Tibial nerve (tissue), 4 donors: Measurements from ENCODE around the gene INF2.

Experiments used
- CTCF ChIP-seq, 5 experiments: fragments of 200-600 bp in 3 of 5; fragments of 450-650 bp in 2 of 5; sonication (generic) in 3 of 5; IDR thresholded peaks; one replicate each; pipeline ENCODE4 v1.5.1; 2016 to 2019; ENCODE audit warnings: antibody characterized with exemption in 5 of 5, mild to moderate bottlenecking in 3 of 5, moderate library complexity in 2 of 5
- EP300 ChIP-seq, 2 donors: sonication (generic); formaldehyde crosslinking; IDR thresholded peaks; one replicate each; pipeline ENCODE4 v1.6.1; 2017; ENCODE audit warnings: antibody characterized with exemption in 2 of 2, mild to moderate bottlenecking in 1 of 2

- TF ChIP-seq CTCF (IDR thresholded peaks at IDR 0.05) (no peak), EP300 (IDR thresholded peaks at IDR 0.05) (no peak)
These were observed 33.7 kb downstream of the INF2 start for GRCh38 chr14:104722938-104723650.
